K562 (cell line): ENCODE data around the gene DTNBP1. TPM values are rescaled to one million over a fixed set of nuclear protein-coding genes. Genes with fewer than 3 reads are reported as not detected.

ENCODE experiments used
- ATAC-seq: fragments of 200-7000 bp; cut with Tn5 transposase; 3 replicates; pipeline ENCODE4 v1.9.1; 2020; ENCODE audit warnings: moderate library complexity
- BruUV-seq: library from RNA; stranded (reverse); fragments of 400-500 nt; replicated peaks from 2 replicates; lab custom pipeline; 2021; lab: Mats Ljungman, UMichigan
- CTCF ChIA-PET: fragments of 300-600 bp; formaldehyde crosslinking; extraction: SDS; loops from one replicate; lab custom pipeline; 2021; ENCODE audit warnings: low intra/inter-chr PET ratio; lab: Yijun Ruan, JAX
- POLR2A ChIA-PET: fragments of 300-600, 350-650 bp; sonication (Branson Sonifier 250); formaldehyde crosslinking; extraction: SDS; loops from one replicate; lab custom pipeline; 2021; ENCODE audit warnings: antibody characterized with exemption, inconsistent platforms; lab: Yijun Ruan, JAX
- DNase-seq, 4 experiments: peaks; one replicate each; pipeline versions ENCODE4 v3.0.0 to v3.0.0-alpha.2; 2011 to 2018; ENCODE audit warnings: low spot score in 3 of 4, mixed read lengths in 3 of 4; ENCODE audit errors: extremely low read depth in 1 of 4
- FAIRE-seq: peaks from 2 replicates; lab custom pipeline; 2011; peaks lifted over from hg19 to GRCh38; lab: Jason Lieb, UNC
- H2AFZ ChIP-seq: 2 replicates; pipeline ENCODE4 v1.6.0; 2011; ENCODE audit warnings: low read depth, low read length, control low read depth, inconsistent platforms
- H3K27ac ChIP-seq: fragments of 200-600 bp; 3 replicates; pipeline ENCODE4 v1.8.0; 2011; ENCODE audit warnings: low read depth, mild to moderate bottlenecking, control low read depth, inconsistent platforms, low read length, moderate library complexity, mixed read lengths; ENCODE audit errors: extremely low read depth
- H3K27me3 ChIP-seq, 2 experiments: fragments of 300-600 bp in 1 of 2; 2 replicates in 1 of 2; 3 replicates in 1 of 2; pipeline versions ENCODE4 v1.6.0 to v1.8.0; 2011; ENCODE audit warnings: inconsistent platforms in 2 of 2, low read length in 2 of 2, mild to moderate bottlenecking in 1 of 2, mixed read lengths in 1 of 2, moderate library complexity in 1 of 2; ENCODE audit not compliant: control insufficient read depth in 2 of 2, insufficient read depth in 2 of 2
- H3K36me3 ChIP-seq: fragments of 300-600 bp; 3 replicates; pipeline ENCODE4 v1.8.0; 2011; ENCODE audit warnings: mild to moderate bottlenecking, low read length, inconsistent platforms; ENCODE audit not compliant: control insufficient read depth, insufficient read depth
- H3K4me1 ChIP-seq, 2 experiments: fragments of 200-600 bp in 1 of 2; replicated peaks in 1 of 2; 2 replicates in 1 of 2; 3 replicates in 1 of 2; pipeline versions ENCODE4 v1.5.1 to v1.8.0; 2011; ENCODE audit warnings: inconsistent platforms in 2 of 2, low read length in 2 of 2, mild to moderate bottlenecking in 1 of 2, mixed read lengths in 1 of 2, moderate library complexity in 1 of 2; ENCODE audit not compliant: control insufficient read depth in 2 of 2, insufficient read depth in 2 of 2
- H3K4me2 ChIP-seq: 2 replicates; pipeline ENCODE4 v1.6.1; 2011; ENCODE audit warnings: low read length, control low read depth, inconsistent platforms, mixed read lengths; ENCODE audit not compliant: insufficient read depth
- H3K4me3 ChIP-seq: fragments of 200-600 bp; sonication (generic), shearing (Covaris generic); 2 replicates; pipeline ENCODE4 v1.5.1; 2016; ENCODE audit warnings: control low read depth, inconsistent platforms
- H3K79me2 ChIP-seq: fragments of 200-600 bp; 3 replicates; pipeline ENCODE4 v1.8.0; 2011; ENCODE audit warnings: low read length, inconsistent platforms; ENCODE audit not compliant: control insufficient read depth, insufficient read depth
- H3K9ac ChIP-seq, 2 experiments: 2 replicates each; pipeline versions ENCODE4 v1.6.0 to v1.6.1; 2011; ENCODE audit warnings: low read depth in 2 of 2, low read length in 2 of 2, control low read depth in 1 of 2, inconsistent platforms in 1 of 2, mild to moderate bottlenecking in 1 of 2, mixed read lengths in 1 of 2; ENCODE audit not compliant: insufficient read depth in 1 of 2
- H3K9me1 ChIP-seq: one replicate; pipeline ENCODE4 v1.6.0; 2011; ENCODE audit warnings: inconsistent platforms, mild to moderate bottlenecking, low read length, moderate library complexity; ENCODE audit not compliant: control insufficient read depth, insufficient read depth
- H3K9me3 ChIP-seq: replicated peaks from 2 replicates; pipeline ENCODE4 v1.5.1; 2011; ENCODE audit warnings: low read depth, low read length, inconsistent platforms; ENCODE audit not compliant: control insufficient read depth, insufficient read depth
- H4K20me1 ChIP-seq: replicated peaks from 2 replicates; pipeline ENCODE4 v1.6.1; 2011; ENCODE audit warnings: low read length, inconsistent platforms, mixed read lengths; ENCODE audit not compliant: control insufficient read depth, insufficient read depth
- BRD9 ChIP-seq: fragments of 450-650 bp; IDR thresholded peaks from 2 replicates; pipeline ENCODE4 v1.6.1; 2018; ENCODE audit warnings: low read depth; ENCODE audit not compliant: partially characterized antibody
- CBFB ChIP-seq: sonication (generic); formaldehyde crosslinking; IDR thresholded peaks from 2 replicates; pipeline ENCODE4 v1.4.0; 2020; ENCODE audit warnings: mild to moderate bottlenecking, missing genetic modification reagents
- GABPA ChIP-seq: fragments of 200-800 bp; sonication (Bioruptor generic); conservative IDR thresholded peaks from 2 replicates; pipeline ENCODE4 v1.6.1; 2016; ENCODE audit warnings: low read depth, missing genetic modification characterization, missing compliant biosample characterization
- IRF2 ChIP-seq: sonication (generic); formaldehyde crosslinking; IDR thresholded peaks from 2 replicates; pipeline ENCODE4 v1.8.1; 2022; ENCODE audit warnings: mild to moderate bottlenecking, missing genetic modification reagents
- JUNB ChIP-seq: fragments of 450-650 bp; formaldehyde crosslinking; conservative IDR thresholded peaks from 2 replicates; pipeline ENCODE4 v1.4.0; 2020; ENCODE audit warnings: mild to moderate bottlenecking
- LCOR ChIP-seq: sonication (generic); formaldehyde crosslinking; IDR thresholded peaks from 2 replicates; pipeline ENCODE4 v1.8.0; 2022; ENCODE audit warnings: mild to moderate bottlenecking, missing genetic modification reagents
- POLR2G ChIP-seq: fragments of 200-400 bp; formaldehyde crosslinking; IDR thresholded peaks from 2 replicates; pipeline ENCODE4 v1.6.1; 2017; ENCODE audit warnings: low read depth, mild to moderate bottlenecking, antibody characterized with exemption, low read length, moderate library complexity
- RBM22 ChIP-seq: fragments of 200-400 bp; formaldehyde crosslinking; IDR thresholded peaks from 2 replicates; pipeline ENCODE4 v1.6.1; 2018; ENCODE audit warnings: low read length, low read depth; ENCODE audit not compliant: poor library complexity, severe bottlenecking
- SP2 ChIP-seq: IDR thresholded peaks from 2 replicates; pipeline ENCODE4 v1.6.1; 2011; ENCODE audit warnings: mild to moderate bottlenecking, low read depth, low read length, moderate library complexity; ENCODE audit not compliant: poor library complexity, severe bottlenecking; ENCODE audit errors: extremely low read depth
- TARDBP ChIP-seq: fragments of 450-650 bp; IDR thresholded peaks from 2 replicates; pipeline ENCODE4 v1.6.1; 2016
- ZNF311 ChIP-seq: fragments of 250-450 bp; sonication (Bioruptor Pico); IDR thresholded peaks from 2 replicates; pipeline ENCODE4 v1.4.0; 2020; ENCODE audit warnings: mild to moderate bottlenecking, moderate library complexity
- ZNF76 ChIP-seq: fragments of 250-450 bp; sonication (Bioruptor Pico); IDR thresholded peaks from 2 replicates; pipeline ENCODE4 v1.4.0; 2020; ENCODE audit warnings: mild to moderate bottlenecking, moderate library complexity, borderline replicate concordance
- WGBS: fragments of 100-300 bp; shearing (Covaris generic); methylation state at CpG from one replicate; pipeline ENCODE4 v1.1.6; 2016; ENCODE audit warnings: low coverage, mixed read lengths; ENCODE audit not compliant: insufficient coverage; ENCODE audit errors: missing lambda C conversion rate; 5-methylcytosine and 5-hydroxymethylcytosine counted together
- in situ Hi-C: fragments of 300-500 bp; cut with MboI; formaldehyde crosslinking; loops from 4 replicates; pipeline ENCODE4 v1.15.0; 2018; ENCODE audit warnings: inconsistent platforms, mixed read lengths
- intact Hi-C: fragments of 100-400 bp; cut with micrococcal nuclease; formaldehyde crosslinking; loops from 2 replicates; pipeline ENCODE4 v1.14.2; 2022
- polyA plus RNA-seq, 8 experiments: library from polyadenylated mRNA; depleted of rRNA in 4 of 8; stranded (reverse) in 5 of 8; unstranded in 3 of 8; fragments of >200 nt; fragmentation: Nextera tagmentation in 2 of 8; fragmentation: Illumina TruSeq in 1 of 8; extraction: Ambion mirVana in 2 of 8; extraction: Trizol in 1 of 8; gene quantifications; 2 replicates each; pipeline versions ENCODE4 v1.2.1 to v1.2.3, GENCODE V29; 2011 to 2014; ENCODE audit warnings: inconsistent platforms in 1 of 8, missing spikeins in 1 of 8
- total RNA-seq, 7 experiments: library from RNA; depleted of rRNA in 6 of 7; stranded (reverse); fragments of >200 nt in 6 of 7; fragmentation: Illumina TruSeq in 2 of 7; extraction: Trizol in 2 of 7; gene quantifications; 2 replicates each; pipeline versions ENCODE4 v1.2.1 to v1.2.3, GENCODE V29; 2011 to 2021; ENCODE audit warnings: low replicate concordance in 1 of 7
- TF ChIP-seq, protein P1 (sequence below): sonication (generic); formaldehyde crosslinking; IDR thresholded peaks from 2 replicates; pipeline ENCODE4 v1.8.1; 2023; ENCODE audit warnings: mild to moderate bottlenecking, missing genetic modification reagents

Gene DTNBP1
- total and polyA plus RNA-seq, 9 of the 15 experiments (the other 6 are each of a cell fraction or from before 2014, with no cell fraction given) = 16.7 to 54.5 (median 21.4) TPM

DNA sequence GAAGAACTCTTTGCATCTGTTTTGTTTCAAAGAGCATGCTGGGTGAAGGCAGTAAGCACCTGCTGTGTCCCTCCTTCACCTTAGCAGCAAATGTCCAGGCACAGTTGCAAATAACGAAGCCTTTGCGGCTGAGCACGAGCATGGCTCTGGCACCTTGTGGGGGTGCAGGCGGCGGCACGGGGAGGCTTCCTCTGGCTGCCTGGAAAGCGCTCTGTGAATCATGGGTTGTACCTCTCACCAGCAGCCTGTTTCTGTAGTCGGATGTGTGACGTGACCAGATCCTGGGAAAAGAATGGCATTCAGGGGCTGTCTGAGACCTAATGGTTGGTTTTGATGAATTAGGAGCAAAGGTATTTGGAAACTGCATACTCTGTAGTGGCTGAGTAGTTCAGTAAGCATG, 144.8 kb downstream of the DTNBP1 start:
- Histone ChIP-seq H3K36me3 (peaks cover 92% of the 10 kb centered on the region; the same call in 2 of the 3 replicates), H3K4me1 (peaks cover 0 to 21% of the 10 kb centered on the region in 2 experiments; a peak in 1 of 5 replicates), H3K9me3 (no peaks in the 10 kb centered on the region), H3K4me2 (no peak overlapping the region), H3K9me1 (no peaks in the 10 kb centered on the region), H3K27me3 (no peaks in the 10 kb centered on the region), H2AFZ (no peak overlapping the region), H4K20me1 (no peaks in the 10 kb centered on the region), H3K9ac (no peak overlapping the region), H3K27ac (no peak overlapping the region), H3K4me3 (no peak overlapping the region), H3K79me2 (no peaks in the 10 kb centered on the region)
- CTCF ChIA-PET = no interaction called here
- ATAC-seq (no peak), DNase-seq (no peak), FAIRE-seq (no peak)
- POLR2A ChIA-PET = interaction anchor here (0.9 to 1.6 kb wide), 2 partner anchors 9 to 86 kb away, joined by 3 to 4 read pairs; no protein-coding TSS in a partner anchor
- intact Hi-C loops = no loop called here
- in situ Hi-C loops = no loop called here
- 95% methylated on average over 9 of the region's 9 CpGs for WGBS
- TF ChIP-seq, protein P1, sequence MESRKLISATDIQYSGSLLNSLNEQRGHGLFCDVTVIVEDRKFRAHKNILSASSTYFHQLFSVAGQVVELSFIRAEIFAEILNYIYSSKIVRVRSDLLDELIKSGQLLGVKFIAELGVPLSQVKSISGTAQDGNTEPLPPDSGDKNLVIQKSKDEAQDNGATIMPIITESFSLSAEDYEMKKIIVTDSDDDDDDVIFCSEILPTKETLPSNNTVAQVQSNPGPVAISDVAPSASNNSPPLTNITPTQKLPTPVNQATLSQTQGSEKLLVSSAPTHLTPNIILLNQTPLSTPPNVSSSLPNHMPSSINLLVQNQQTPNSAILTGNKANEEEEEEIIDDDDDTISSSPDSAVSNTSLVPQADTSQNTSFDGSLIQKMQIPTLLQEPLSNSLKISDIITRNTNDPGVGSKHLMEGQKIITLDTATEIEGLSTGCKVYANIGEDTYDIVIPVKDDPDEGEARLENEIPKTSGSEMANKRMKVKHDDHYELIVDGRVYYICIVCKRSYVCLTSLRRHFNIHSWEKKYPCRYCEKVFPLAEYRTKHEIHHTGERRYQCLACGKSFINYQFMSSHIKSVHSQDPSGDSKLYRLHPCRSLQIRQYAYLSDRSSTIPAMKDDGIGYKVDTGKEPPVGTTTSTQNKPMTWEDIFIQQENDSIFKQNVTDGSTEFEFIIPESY = 0 out of 2 replicates have a peak, but pooled peaks have one; percentile 42
- TF ChIP-seq LCOR = no peak
- TF ChIP-seq, all 486 proteins: peak for 1
- no TSS peak for BruUV-seq

DNA sequence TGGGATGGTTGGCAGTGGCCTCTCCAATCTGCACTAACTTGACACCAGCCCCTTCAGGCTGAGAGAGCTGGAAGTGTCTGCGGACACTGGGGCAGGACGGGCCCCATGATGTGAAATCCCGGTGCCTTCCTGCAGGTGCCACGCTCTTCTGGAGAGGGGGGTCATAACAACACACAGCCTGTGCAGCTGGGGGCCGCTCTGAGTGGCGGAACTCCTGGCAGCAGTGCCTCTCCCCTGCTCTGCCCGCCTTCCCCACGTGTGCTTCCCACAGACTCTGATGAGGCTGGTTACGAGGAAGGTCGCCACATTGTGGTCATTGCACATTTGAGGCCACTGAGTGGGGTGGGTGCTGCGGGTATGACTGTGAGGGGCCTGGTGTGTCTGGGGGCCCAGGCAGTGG, 145.2 kb downstream of the DTNBP1 start:
- Histone ChIP-seq H3K27ac (no peak overlapping the region), H2AFZ (no peak overlapping the region), H3K9me1 (no peaks in the 10 kb centered on the region), H3K4me2 (no peak overlapping the region), H4K20me1 (no peaks in the 10 kb centered on the region), H3K4me3 (no peak overlapping the region), H3K36me3 (peaks cover 92% of the 10 kb centered on the region; the same call in 2 of the 3 replicates), H3K79me2 (no peaks in the 10 kb centered on the region), H3K9me3 (no peaks in the 10 kb centered on the region), H3K27me3 (no peaks in the 10 kb centered on the region), H3K9ac (no peak overlapping the region), H3K4me1 (peaks cover 0 to 22% of the 10 kb centered on the region in 2 experiments; a peak in 1 of 5 replicates)
- in situ Hi-C loops = no loop called here
- CTCF ChIA-PET = interaction anchor here (0.7 kb wide), 1 partner anchor 1326 kb away, joined by 3 read pairs; no protein-coding TSS in a partner anchor
- 88% methylated on average over 11 of the region's 11 CpGs for WGBS
- intact Hi-C loops = no loop called here
- ATAC-seq = no peak
- POLR2A ChIA-PET = interaction anchor here (0.7 to 1.6 kb wide), 3 partner anchors 9 to 87 kb away, joined by 3 to 4 read pairs (median 3); no protein-coding TSS in a partner anchor
- no TSS peak for BruUV-seq
- FAIRE-seq = no peak
- no peak for DNase-seq
- TF ChIP-seq POLR2G = 0 out of 2 replicates have a peak, but pooled peaks have one; percentile 49
- no peak for TF ChIP-seq ZNF76 (CRISPR knock-in tag)
- TF ChIP-seq SP2 = no peak
- TF ChIP-seq TARDBP = no peak
- TF ChIP-seq RBM22 = peak; percentile 87
- TF ChIP-seq ZNF311 (CRISPR knock-in tag) = no peak
- TF ChIP-seq JUNB = no peak
- no peak for TF ChIP-seq GABPA
- no peak for TF ChIP-seq IRF2 (CRISPR knock-in tag)
- TF ChIP-seq BRD9 = no peak
- TF ChIP-seq CBFB (CRISPR knock-in tag) = no peak
